H9 (cell line): ENCODE data around the gene BMP7. TPM values are rescaled to one million over a fixed set of nuclear protein-coding genes. Genes with fewer than 3 reads are reported as not detected.

Source experiments
- DNase-seq: peaks from one replicate; pipeline ENCODE4 v3.0.0-alpha.2; 2017
- H2AFZ ChIP-seq: one replicate; pipeline ENCODE4 v1.6.1; 2013; ENCODE audit warnings: mild to moderate bottlenecking, low read length, control low read depth, moderate library complexity
- H2AK5ac ChIP-seq: 2 replicates; pipeline ENCODE4 v1.6.1; 2013; ENCODE audit warnings: low read length, control low read depth, mixed read lengths; ENCODE audit not compliant: insufficient read length
- H2BK120ac ChIP-seq: one replicate; pipeline ENCODE4 v1.6.1; 2013; ENCODE audit warnings: low read depth, mild to moderate bottlenecking, low read length, control low read depth, inconsistent platforms; ENCODE audit not compliant: poor library complexity, severe bottlenecking
- H2BK12ac ChIP-seq: 2 replicates; pipeline ENCODE4 v1.6.1; 2013; ENCODE audit warnings: low read length, control low read depth, mixed read lengths, low read depth; ENCODE audit not compliant: insufficient read length
- H2BK15ac ChIP-seq: 2 replicates; pipeline ENCODE4 v1.6.1; 2013; ENCODE audit warnings: low read depth, low read length, control low read depth
- H2BK20ac ChIP-seq: one replicate; pipeline ENCODE4 v1.6.1; 2013; ENCODE audit warnings: low read depth, mild to moderate bottlenecking, low read length, control low read depth, inconsistent platforms; ENCODE audit not compliant: poor library complexity, severe bottlenecking
- H2BK5ac ChIP-seq: 2 replicates; pipeline ENCODE4 v1.6.1; 2013; ENCODE audit warnings: low read length, control low read depth, mixed read lengths; ENCODE audit not compliant: insufficient read length
- H3K14ac ChIP-seq: 2 replicates; pipeline ENCODE4 v1.6.1; 2013; ENCODE audit warnings: low read length, control low read depth; ENCODE audit not compliant: insufficient read depth
- H3K18ac ChIP-seq: 2 replicates; pipeline ENCODE4 v1.6.1; 2013; ENCODE audit warnings: low read depth, mild to moderate bottlenecking, mixed read lengths, low read length, control low read depth; ENCODE audit not compliant: insufficient read length
- H3K23ac ChIP-seq: 2 replicates; pipeline ENCODE4 v1.6.1; 2013; ENCODE audit warnings: low read length, control low read depth, mixed read lengths, low read depth; ENCODE audit not compliant: insufficient read length
- H3K23me2 ChIP-seq: 2 replicates; pipeline ENCODE4 v1.6.1; 2013; ENCODE audit warnings: low read depth, mild to moderate bottlenecking, mixed read lengths, low read length, control low read depth; ENCODE audit not compliant: insufficient read length, poor library complexity, severe bottlenecking
- H3K27ac ChIP-seq: 2 replicates; pipeline ENCODE4 v1.5.1; 2013; ENCODE audit warnings: low read length, control low read depth, mixed read lengths, low read depth; ENCODE audit not compliant: insufficient read length
- H3K27me3 ChIP-seq: 2 replicates; pipeline ENCODE4 v1.6.1; 2013; ENCODE audit warnings: low read length, control low read depth, inconsistent platforms; ENCODE audit not compliant: insufficient read depth
- H3K4ac ChIP-seq: 2 replicates; pipeline ENCODE4 v1.6.1; 2013; ENCODE audit warnings: low read depth, mild to moderate bottlenecking, control low read depth, inconsistent platforms, low read length, moderate library complexity
- H3K4me1 ChIP-seq: 2 replicates; pipeline ENCODE4 v1.6.1; 2013; ENCODE audit warnings: low read length, control low read depth, inconsistent platforms; ENCODE audit not compliant: insufficient read depth
- H3K4me2 ChIP-seq: 2 replicates; pipeline ENCODE4 v1.6.1; 2013; ENCODE audit warnings: low read length, control low read depth, mixed read lengths; ENCODE audit not compliant: insufficient read length, insufficient read depth
- H3K56ac ChIP-seq: 2 replicates; pipeline ENCODE4 v1.6.1; 2013; ENCODE audit warnings: low read depth, mild to moderate bottlenecking, mixed read lengths, low read length, control low read depth; ENCODE audit not compliant: insufficient read length
- H3K79me1 ChIP-seq: 2 replicates; pipeline ENCODE4 v1.6.1; 2013; ENCODE audit warnings: low read depth, mild to moderate bottlenecking, moderate library complexity, low read length, control low read depth, inconsistent platforms; ENCODE audit not compliant: insufficient read depth, poor library complexity, severe bottlenecking
- H3K79me2 ChIP-seq: 2 replicates; pipeline ENCODE4 v1.6.1; 2013; ENCODE audit warnings: low read length, control low read depth, inconsistent platforms; ENCODE audit not compliant: insufficient read depth
- H3K9ac ChIP-seq: 2 replicates; pipeline ENCODE4 v1.6.1; 2013; ENCODE audit warnings: low read length, control low read depth, mixed read lengths; ENCODE audit not compliant: insufficient read length; ENCODE audit errors: extremely low read depth
- H3K9me3 ChIP-seq: one replicate; pipeline ENCODE4 v1.6.1; 2013; ENCODE audit warnings: low read depth, low read length, inconsistent platforms; ENCODE audit not compliant: control insufficient read depth
- H3T11ph ChIP-seq: one replicate; pipeline ENCODE4 v1.6.1; 2013; ENCODE audit warnings: mild to moderate bottlenecking, low read length, control low read depth, inconsistent platforms
- H4K20me1 ChIP-seq: one replicate; pipeline ENCODE4 v1.6.1; 2013; ENCODE audit not compliant: control insufficient read depth, insufficient read length, insufficient read depth
- H4K5ac ChIP-seq: 2 replicates; pipeline ENCODE4 v1.6.1; 2013; ENCODE audit warnings: low read depth, mild to moderate bottlenecking, mixed read lengths, low read length, control low read depth; ENCODE audit not compliant: insufficient read length
- H4K8ac ChIP-seq: replicated peaks from 2 replicates; pipeline ENCODE4 v1.6.1; 2013; ENCODE audit warnings: low read length, control low read depth, mixed read lengths, low read depth; ENCODE audit not compliant: insufficient read length
- H4K91ac ChIP-seq: 2 replicates; pipeline ENCODE4 v1.6.1; 2013; ENCODE audit warnings: low read depth, mild to moderate bottlenecking, moderate library complexity, mixed read lengths, low read length, control low read depth; ENCODE audit not compliant: insufficient read length
- H3K27ac Mint-ChIP-seq, 3 experiments: 2 replicates in 2 of 3; 3 replicates in 1 of 3; pipeline ENCODE4 v1.8.0; 2020 to 2021; ENCODE audit warnings: mixed read lengths in 3 of 3, mild to moderate bottlenecking in 1 of 3, moderate library complexity in 1 of 3
- H3K27me3 Mint-ChIP-seq: 2 replicates; pipeline ENCODE4 v1.8.0; 2021; ENCODE audit warnings: low read depth, mild to moderate bottlenecking, moderate library complexity, mixed read lengths
- H3K36me3 Mint-ChIP-seq, 3 experiments: 2 replicates in 2 of 3; 3 replicates in 1 of 3; pipeline ENCODE4 v1.8.0; 2020 to 2021; ENCODE audit warnings: low read depth in 3 of 3, mixed read lengths in 3 of 3; ENCODE audit not compliant: insufficient read depth in 1 of 3
- H3K4me1 Mint-ChIP-seq, 2 experiments: 2 replicates each; pipeline ENCODE4 v1.8.0; 2020; ENCODE audit warnings: mixed read lengths in 2 of 2
- H3K4me3 Mint-ChIP-seq, 2 experiments: 2 replicates in 1 of 2; 3 replicates in 1 of 2; pipeline ENCODE4 v1.8.0; 2020 to 2021; ENCODE audit warnings: mild to moderate bottlenecking in 2 of 2, mixed read lengths in 2 of 2, moderate library complexity in 1 of 2
- H3K9me3 Mint-ChIP-seq, 2 experiments: 2 replicates in 1 of 2; 3 replicates in 1 of 2; pipeline ENCODE4 v1.8.0; 2020; ENCODE audit warnings: mild to moderate bottlenecking in 2 of 2, mixed read lengths in 2 of 2, moderate library complexity in 1 of 2
- WGBS: extraction: QIAGEN DNeasy Blood & Tissue Kit; methylation state at CpG from one replicate; pipeline ENCODE4 v1.1.7; 2013; ENCODE audit warnings: missing lambda C conversion rate, low lambda C conversion rate, mixed read lengths; ENCODE audit not compliant: insufficient read length; ENCODE audit errors: extremely low coverage; 5-methylcytosine and 5-hydroxymethylcytosine counted together
- total RNA-seq: library from RNA; stranded (reverse); gene quantifications from 2 replicates; pipeline ENCODE4 v1.2.1, GENCODE V29; 2021
- TF ChIP-seq, protein P1 (sequence below): fragments of 200-600 bp; sonication (generic); conservative IDR thresholded peaks from 3 replicates; pipeline ENCODE4 v1.8.0; 2021; ENCODE audit warnings: antibody characterized with exemption, mild to moderate bottlenecking

BMP7 gene
- total RNA-seq, 1 experiment from 2014 or later: 17.7 TPM

- Mint-ChIP-seq H3K9me3 (no peaks in the 10 kb centered on the region), H3K36me3 (peaks cover 0 to under 1% (median 0%) of the 10 kb centered on the region in 3 experiments; a peak in 1 of 7 replicates), H3K27ac (no peak overlapping the region), H3K4me3 (no peak overlapping the region), H3K27me3 (peaks cover 16% of the 10 kb centered on the region), H3K4me1 (peaks cover 28 to 41% of the 10 kb centered on the region in 2 experiments)
- H3K79me2 ChIP-seq: no peaks in the 10 kb centered on the region
- no peak overlapping the region for H4K5ac ChIP-seq
- no peak overlapping the region for H2BK5ac ChIP-seq
- no peaks in the 10 kb centered on the region for H4K20me1 ChIP-seq
- no peak overlapping the region for H2BK15ac ChIP-seq
- no peak overlapping the region for H3K56ac ChIP-seq
- H2AK5ac ChIP-seq: no peak overlapping the region
- no peak overlapping the region for H2AFZ ChIP-seq
- DNase-seq: no peak
- H3K9me3 ChIP-seq: no peaks in the 10 kb centered on the region
- H3K4me2 ChIP-seq: no peak overlapping the region
- no peak overlapping the region for H2BK120ac ChIP-seq
- H3K4ac ChIP-seq: no peak overlapping the region
- H3K23ac ChIP-seq: no peak overlapping the region
- H3K23me2 ChIP-seq: no peaks in the 10 kb centered on the region
- no peak overlapping the region for H2BK20ac ChIP-seq
- WGBS: no CpG with 5 or more reads among the region's 8 CpGs
- no peaks in the 10 kb centered on the region for H3K27me3 ChIP-seq
- H3K4me1 ChIP-seq: peaks cover 4% of the 10 kb centered on the region; the same call in 1 of the 2 replicates
- no peak overlapping the region for H3K14ac ChIP-seq
- no peak overlapping the region for H3K9ac ChIP-seq
- H3K79me1 ChIP-seq: no peaks in the 10 kb centered on the region
- TF ChIP-seq, protein P1, sequence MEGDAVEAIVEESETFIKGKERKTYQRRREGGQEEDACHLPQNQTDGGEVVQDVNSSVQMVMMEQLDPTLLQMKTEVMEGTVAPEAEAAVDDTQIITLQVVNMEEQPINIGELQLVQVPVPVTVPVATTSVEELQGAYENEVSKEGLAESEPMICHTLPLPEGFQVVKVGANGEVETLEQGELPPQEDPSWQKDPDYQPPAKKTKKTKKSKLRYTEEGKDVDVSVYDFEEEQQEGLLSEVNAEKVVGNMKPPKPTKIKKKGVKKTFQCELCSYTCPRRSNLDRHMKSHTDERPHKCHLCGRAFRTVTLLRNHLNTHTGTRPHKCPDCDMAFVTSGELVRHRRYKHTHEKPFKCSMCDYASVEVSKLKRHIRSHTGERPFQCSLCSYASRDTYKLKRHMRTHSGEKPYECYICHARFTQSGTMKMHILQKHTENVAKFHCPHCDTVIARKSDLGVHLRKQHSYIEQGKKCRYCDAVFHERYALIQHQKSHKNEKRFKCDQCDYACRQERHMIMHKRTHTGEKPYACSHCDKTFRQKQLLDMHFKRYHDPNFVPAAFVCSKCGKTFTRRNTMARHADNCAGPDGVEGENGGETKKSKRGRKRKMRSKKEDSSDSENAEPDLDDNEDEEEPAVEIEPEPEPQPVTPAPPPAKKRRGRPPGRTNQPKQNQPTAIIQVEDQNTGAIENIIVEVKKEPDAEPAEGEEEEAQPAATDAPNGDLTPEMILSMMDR: no peak
- no peak overlapping the region for H4K8ac ChIP-seq
- no peak overlapping the region for H3K27ac ChIP-seq
- no peak overlapping the region for H2BK12ac ChIP-seq
- no peak overlapping the region for H4K91ac ChIP-seq
- no peak overlapping the region for H3T11ph ChIP-seq
- no peak overlapping the region for H3K18ac ChIP-seq
Observed at GRCh38 chr20:57214427-57214826, 52.0 kb downstream of the BMP7 start.
